22Rv1 (cell line): Measurements from ENCODE around the gene CRYBG1.

ENCODE experiments used
- H3K27ac ChIP-seq: fragments of 450-650 bp; 2 replicates; pipeline ENCODE4 v1.5.1; 2017
- ZFX ChIP-seq: fragments of 450-650 bp; IDR thresholded peaks from 2 replicates; pipeline ENCODE4 v1.6.1; 2017; ENCODE audit warnings: antibody characterized with exemption, borderline replicate concordance
- TF ChIP-seq, protein P1 (sequence below): fragments of 450-650 bp; IDR thresholded peaks from 2 replicates; pipeline ENCODE4 v1.5.1; 2017; ENCODE audit warnings: mild to moderate bottlenecking

CRYBG1 gene

GRCh38 chr6:106568530-106568929 lies 208.0 kb downstream of the CRYBG1 start:
- TF ChIP-seq, protein P1, sequence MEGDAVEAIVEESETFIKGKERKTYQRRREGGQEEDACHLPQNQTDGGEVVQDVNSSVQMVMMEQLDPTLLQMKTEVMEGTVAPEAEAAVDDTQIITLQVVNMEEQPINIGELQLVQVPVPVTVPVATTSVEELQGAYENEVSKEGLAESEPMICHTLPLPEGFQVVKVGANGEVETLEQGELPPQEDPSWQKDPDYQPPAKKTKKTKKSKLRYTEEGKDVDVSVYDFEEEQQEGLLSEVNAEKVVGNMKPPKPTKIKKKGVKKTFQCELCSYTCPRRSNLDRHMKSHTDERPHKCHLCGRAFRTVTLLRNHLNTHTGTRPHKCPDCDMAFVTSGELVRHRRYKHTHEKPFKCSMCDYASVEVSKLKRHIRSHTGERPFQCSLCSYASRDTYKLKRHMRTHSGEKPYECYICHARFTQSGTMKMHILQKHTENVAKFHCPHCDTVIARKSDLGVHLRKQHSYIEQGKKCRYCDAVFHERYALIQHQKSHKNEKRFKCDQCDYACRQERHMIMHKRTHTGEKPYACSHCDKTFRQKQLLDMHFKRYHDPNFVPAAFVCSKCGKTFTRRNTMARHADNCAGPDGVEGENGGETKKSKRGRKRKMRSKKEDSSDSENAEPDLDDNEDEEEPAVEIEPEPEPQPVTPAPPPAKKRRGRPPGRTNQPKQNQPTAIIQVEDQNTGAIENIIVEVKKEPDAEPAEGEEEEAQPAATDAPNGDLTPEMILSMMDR: no peak
- no peak for TF ChIP-seq ZFX
- H3K27ac ChIP-seq: no peak overlapping the region

DNA sequence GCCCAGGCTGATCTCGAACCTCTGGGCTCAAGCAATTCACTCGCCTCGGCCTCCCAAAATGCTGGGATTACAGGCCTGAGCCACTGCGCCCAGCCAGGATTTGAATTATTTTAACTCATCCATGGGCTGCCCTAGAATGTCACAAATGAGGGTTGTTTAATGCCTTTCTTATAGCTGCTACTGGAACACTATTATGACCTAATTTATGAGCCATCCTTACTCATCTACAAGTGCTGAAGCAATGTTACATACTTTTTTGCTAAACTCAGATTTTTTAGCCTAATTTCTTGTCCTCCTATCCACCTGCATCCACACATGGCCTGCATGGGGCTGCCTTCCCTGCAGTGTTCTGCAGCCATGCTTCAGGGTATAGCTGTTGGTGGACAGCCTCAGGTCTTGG lies 208.9 kb downstream of the CRYBG1 start:
- H3K27ac ChIP-seq: no peak overlapping the region
- TF ChIP-seq ZFX: no peak
- TF ChIP-seq, protein P1: no peak

GRCh38 chr6:106572436-106572835 lies 211.9 kb downstream of the CRYBG1 start:
- TF ChIP-seq, protein P1: no peak
- no peak for TF ChIP-seq ZFX
- H3K27ac ChIP-seq: no peak overlapping the region

GRCh38 chr6:106572875-106573585 lies 212.5 kb downstream of the CRYBG1 start:
- TF ChIP-seq, protein P1: no peak
- no peak for TF ChIP-seq ZFX
- H3K27ac ChIP-seq: no peak overlapping the region

DNA sequence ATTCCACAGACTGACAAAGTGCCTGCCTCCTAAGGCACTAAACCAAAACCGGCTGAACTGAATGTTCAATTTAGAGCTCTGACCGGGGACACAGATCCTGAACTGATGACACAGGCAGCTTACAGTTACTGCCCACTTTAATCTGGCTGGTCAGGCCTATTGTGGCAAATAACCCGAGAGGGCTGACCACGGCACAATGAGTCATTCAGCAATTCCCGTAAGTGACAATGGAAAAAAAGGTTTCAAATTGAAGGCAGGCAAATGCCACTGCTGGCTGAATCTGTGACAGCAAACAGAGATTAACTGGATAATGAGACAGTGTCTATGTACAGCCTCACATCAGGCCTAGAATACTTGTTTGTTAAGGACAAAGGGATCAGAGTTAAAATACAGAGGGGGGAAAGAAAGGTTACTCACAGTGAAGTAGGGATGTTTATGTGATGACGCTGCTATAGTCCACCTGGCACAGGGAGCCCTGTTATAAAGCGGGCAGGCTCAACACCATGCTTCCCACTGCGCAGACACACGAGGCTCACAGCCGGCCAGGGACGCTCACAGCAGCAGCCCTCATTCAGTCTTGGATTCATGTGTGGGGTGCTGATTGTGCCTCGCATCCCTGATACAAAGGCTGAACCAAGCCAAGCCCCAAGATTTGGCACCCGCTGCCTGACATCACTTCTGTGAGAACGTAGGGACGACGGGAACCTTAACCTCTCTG lies 214.4 kb downstream of the CRYBG1 start:
- TF ChIP-seq, protein P1: no peak
- TF ChIP-seq ZFX: no peak
- H3K27ac ChIP-seq: no peak overlapping the region

DNA sequence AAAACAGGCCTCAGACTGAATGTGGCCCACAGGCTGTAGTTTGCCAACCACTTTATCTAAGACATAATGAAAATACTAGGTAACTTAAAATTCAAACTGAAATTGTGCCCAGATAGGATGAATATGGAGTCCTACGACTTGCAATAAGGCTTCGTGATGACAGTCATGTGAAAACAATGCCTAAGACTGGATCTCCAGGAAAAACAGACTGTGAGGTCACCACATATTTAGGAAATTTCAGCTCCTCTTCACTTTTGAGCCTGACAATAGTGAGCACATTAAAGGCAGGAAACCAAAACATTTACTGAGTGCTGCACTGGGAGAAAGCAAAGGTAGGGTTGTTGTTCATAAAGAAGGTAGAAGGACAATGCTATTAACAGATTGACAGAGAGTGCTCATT lies 218.8 kb downstream of the CRYBG1 start:
- no peak for TF ChIP-seq ZFX
- TF ChIP-seq, protein P1: no peak
- no peak overlapping the region for H3K27ac ChIP-seq

DNA sequence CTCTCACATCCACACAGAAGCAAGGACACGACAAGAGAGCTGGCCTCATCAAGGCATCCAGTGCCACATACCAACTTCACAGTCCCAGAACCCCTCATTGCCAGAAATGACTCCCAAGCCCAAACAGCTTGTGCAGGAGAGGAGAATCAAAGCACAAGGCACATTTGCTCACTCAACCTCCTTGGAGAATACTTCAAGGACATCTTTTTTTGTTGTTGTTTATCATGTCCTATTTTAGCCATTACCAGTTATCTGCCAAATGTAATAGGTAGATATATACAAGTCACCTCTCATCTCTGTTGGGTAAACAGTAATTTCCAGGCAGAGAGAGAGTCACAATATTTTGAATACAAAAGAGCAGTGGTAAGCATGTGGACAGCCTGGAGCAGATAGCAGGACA lies 221.0 kb downstream of the CRYBG1 start:
- TF ChIP-seq, protein P1: no peak
- TF ChIP-seq ZFX: no peak
- no peak overlapping the region for H3K27ac ChIP-seq
